NOMO-1 treated with dmso at 0.1 percent for 144 hours (cell line): ENCODE measurements around the gene NPHP3.

Experiments used
- DNase-seq: peaks from one replicate; lab custom pipeline; 2025; ENCODE audit not compliant: unreplicated experiment; lab: John Stamatoyannopoulos, UW

Gene NPHP3

DNA sequence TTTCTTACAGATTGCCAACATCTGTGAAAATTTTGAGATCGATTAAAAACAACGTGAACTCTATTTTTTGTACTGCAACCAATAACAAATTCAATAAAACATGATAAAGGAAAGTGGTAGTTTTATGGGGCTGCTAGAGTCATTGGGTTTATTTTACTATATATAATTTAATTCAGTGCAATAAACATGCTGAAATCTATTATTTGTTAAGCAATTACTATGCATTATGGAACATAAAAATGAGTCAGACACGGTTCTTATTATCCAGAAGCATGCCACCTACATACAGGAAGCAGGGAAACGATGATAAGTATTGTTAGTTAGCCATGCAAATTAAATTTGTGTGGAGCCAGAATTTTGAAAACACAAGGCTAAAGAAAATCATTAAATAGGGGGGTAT, 27.2 kb downstream of the NPHP3 start:
- no peak for DNase-seq

DNA sequence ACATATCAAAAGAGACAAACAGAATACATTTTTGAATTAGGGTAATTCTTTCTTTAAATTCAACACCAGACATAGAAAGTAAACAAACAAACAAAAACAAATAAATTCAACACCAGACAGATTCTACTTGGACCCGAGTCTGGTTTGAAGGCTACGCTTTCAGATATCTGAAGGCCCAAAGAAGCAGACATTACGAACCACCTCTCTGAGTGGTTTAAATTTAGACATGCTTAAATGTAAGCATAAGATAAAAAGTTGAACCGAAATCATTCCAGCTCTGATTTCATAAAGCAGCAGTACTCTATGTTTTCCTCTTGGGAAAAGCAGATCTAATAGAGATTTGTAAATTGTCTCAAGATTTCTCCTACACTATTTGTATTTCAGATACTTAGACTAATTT, 32.2 kb downstream of the NPHP3 start:
- DNase-seq: no peak

GRCh38 chr3:132682201-132682600, 40.0 kb downstream of the NPHP3 start:
- no peak for DNase-seq

DNA sequence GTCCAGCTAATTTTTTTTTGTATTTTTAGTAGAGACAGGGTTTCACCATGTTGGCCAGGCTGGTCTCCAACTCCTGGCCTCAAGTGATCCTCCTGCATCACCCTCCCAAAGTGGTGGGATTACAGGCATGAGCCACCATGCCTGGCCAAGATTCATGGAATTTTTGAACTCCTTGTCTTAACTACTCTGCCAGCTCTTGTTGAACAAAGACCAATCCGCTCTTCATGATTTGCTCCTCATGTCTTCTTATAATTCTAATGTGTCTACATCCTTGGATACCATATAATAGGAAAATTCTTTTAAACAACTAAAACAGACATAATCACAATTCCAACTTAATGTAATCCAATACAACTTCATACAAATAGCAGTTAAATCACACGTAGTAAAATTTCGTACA, 40.8 kb downstream of the NPHP3 start:
- DNase-seq: no peak

GRCh38 chr3:132679911-132680310, 42.3 kb downstream of the NPHP3 start:
- no peak for DNase-seq

DNA sequence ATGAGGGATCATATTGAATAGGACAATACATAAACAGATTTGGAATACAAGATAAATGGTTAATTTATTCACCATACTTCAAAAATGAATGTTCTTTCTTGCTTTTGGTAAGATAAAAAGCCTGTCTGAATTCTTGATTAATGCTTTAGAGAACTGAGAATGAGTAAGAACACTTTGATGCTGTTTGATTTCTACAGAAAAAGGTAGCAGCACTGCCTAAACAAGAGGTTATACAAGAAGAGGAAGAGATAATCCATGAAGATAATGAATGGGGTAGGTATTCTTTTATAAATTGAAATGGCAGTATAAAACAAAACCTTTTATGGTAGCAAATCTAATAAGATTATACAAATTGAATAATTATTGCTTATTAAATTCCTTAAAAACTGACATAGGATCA, 46.8 kb downstream of the NPHP3 start:
- DNase-seq: no peak

DNA sequence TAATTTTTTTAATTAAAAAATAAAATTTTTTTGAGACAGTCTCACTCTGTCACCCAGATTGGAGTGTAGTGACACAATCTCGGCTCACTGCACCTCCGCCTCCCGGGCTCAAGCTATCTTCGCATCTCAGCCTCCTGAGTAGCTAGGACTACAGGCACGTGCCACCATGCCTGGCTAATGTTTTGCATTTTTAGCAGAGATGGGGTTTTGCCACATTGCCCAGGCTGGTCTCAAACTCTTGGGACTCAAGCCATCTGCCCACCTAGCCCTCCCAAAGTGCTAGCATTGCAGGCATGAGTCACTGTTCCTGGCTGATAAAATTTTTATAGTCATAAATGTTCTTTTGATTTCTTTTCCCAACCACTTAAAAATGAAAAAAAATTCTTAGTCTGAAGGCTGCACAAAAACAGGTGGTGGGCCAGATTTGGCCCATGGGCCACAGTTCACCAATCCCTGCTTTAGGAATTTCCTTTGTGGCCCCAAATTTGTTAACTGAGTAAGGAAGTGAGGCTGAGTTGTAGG, 52.9 kb downstream of the NPHP3 start:
- no peak for DNase-seq

DNA sequence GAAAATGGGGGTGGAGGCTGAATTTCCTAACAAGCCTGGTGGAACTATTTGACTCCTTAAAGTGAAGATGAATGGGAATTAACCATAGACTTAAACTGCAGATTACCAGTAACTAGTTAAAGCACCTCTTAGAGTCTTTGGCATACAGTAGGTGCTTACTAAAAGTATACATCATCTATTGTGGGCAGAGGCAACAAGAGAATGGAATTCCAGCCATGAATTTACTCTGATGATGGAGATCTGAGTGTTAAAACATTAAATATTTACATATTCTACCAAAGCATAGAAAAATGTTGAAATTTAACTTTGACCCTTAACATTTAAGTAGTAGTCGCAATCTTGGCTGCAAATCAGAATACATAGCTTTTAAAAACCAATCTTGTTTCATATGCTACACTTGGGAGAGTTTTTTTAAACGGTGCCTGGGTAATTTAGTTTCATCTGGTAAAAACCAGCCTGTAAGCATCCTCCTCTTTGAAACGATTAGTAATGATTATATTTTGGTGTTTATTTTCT, 56.9 kb downstream of the NPHP3 start:
- no peak for DNase-seq

DNA sequence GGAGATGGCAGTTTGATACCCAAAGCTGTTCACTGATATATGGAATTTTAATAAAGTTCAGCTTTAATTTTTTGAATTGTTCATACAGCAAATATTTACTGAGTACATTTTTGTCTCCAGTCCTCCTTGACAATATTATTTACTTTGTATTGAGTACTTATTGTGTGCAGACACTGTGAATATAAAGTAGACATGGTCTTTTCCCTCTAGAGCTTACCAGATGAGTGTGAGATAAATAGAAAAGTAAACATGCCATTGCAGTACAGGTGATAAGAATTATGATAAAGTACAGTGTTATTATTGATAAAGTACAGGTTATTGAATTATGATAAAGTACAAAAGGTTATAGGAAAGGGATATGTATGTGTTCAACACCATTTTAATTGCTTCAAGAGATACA, 60.0 kb downstream of the NPHP3 start:
- no peak for DNase-seq

- no peak for DNase-seq
These were observed 61.1 kb downstream of the NPHP3 start for GRCh38 chr3:132661101-132661500.

DNA sequence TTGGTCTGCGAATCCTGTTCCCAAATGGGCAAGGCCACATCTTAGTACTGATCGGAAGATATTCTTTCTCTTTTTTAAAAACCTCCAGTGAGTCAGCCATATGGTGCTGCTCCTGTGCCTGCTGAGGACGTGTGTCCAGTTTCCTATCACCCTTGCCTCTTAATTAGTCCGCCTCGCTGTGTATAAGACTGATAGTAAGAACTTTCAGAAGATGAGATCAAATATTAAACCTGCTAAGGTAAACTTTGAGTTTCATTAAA, 61.5 kb downstream of the NPHP3 start:
- no peak for DNase-seq

DNA sequence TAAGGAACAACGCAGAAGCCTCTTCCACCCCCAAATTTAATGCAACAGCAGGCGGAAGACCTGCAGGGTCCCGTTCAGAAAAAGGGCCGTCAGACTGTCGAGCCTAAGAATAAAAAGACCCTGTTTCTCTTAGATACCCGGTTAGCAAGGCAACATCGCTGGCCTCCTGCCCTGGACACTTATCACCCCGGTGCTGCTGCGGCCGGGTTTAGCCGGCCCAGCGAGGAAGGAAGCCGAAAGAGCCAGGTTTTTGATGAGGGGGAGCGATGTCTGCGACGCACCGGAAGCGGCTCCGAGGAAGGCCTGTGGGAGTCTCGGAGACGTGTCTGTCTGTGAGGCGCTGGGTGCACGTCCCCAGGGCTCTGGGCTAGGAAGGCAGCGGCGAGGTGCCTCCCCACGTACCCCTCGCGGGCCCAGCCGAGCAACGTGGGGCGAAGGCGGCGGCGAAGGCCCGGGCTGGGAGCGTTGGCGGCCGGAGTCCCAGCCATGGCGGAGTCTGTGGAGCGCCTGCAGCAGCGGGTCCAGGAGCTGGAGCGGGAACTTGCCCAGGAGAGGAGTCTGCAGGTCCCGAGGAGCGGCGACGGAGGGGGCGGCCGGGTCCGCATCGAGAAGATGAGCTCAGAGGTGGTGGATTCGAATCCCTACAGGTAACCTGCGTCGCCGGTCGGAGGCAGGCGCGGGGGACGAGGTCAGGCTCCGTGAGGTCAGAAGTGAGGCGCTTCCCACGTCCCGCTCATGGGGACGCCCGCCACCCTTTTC, 62.0 kb downstream of the NPHP3 start, which contains the start of gene UBA5:
UBA5 (plus strand) TSS at position 278 of the 759 bp plus-strand sequence; CDS start at position 487, 209 bp downstream.
- DNase-seq: peak; percentile 73

GRCh38 chr3:132659365-132660051, 62.7 kb downstream of the NPHP3 start, which contains the start of gene ACAD11:
Gene ACAD11 (minus strand): TSS chr3:132659809. CDS start chr3:132659751, 58 bp downstream.
- peak; percentile 64 for DNase-seq

DNA sequence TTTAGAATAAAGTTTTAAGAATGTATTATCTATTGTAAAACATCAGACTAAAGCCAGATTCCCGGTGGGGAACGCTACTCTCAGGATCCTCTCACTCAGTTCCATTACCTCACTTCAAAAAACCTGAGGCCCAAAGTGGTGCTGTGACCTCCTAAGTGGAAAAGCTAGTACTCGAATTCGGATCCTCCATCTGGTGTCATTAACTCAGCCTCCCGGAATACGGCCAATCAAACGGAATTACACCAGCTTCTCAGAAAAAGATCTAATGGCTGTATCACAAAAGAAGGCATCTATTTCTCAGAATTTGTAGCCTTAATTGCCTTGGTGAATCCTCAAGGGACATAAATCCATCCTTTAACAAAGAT, 63.2 kb downstream of the NPHP3 start:
- DNase-seq: no peak

DNA sequence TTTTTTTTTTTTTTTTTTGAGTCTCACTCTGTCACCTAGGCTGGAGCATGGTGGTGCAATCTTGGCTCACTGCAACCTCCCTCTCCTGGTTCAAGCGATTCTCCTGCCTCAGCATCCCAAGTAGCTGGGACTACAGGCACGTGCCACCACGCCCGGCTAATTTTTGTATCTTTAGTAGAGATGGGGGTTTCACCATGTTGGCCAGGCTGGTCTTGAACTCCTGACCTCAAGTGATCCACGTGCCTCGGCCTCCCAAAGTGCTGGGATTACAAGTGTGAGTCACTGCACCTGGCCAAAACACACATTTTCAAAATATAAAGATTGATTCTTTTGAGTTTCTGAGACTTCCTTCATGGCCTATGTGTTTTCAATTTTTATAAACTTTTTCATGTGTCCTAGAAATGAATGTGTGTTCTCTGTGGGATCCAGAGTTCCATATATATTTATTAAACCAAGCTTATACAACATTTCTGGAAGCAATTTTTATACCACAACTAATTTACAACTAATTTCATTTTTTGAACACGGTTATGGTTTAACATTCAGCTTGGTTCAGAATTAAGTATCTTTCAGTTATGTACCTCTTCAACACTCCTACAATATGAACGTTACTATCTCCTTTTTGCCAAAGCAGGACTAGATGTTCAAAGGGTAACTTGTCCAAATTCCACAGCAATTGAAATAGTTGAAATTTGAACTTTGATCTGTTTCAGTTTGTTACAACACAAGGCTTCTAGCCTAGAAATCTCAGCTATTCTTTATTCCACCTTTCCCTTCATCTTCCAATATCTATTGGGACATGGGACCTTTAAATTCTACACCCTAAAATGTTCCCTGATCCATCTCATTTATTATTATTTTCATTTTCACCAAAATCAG, 64.1 kb downstream of the NPHP3 start:
- no peak for DNase-seq

DNA sequence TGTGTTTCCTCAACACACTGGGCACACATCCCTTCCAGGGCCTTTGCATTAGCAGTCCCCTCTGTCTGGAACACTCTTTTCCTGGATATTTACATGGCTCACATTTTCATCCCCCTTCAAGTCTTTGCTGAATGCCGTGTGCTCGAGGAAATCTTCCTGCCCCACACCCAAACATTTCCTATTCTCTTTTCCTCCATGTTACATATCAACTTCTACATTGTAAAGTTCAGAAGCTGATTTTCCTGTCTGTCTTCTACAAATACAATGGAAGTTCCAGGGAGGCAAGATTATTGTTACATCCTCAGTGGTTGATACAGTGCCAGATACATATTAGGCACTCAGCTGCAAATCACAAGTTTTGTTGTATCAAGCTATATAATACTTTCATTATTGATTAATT, 66.7 kb downstream of the NPHP3 start:
- DNase-seq: no peak

DNA sequence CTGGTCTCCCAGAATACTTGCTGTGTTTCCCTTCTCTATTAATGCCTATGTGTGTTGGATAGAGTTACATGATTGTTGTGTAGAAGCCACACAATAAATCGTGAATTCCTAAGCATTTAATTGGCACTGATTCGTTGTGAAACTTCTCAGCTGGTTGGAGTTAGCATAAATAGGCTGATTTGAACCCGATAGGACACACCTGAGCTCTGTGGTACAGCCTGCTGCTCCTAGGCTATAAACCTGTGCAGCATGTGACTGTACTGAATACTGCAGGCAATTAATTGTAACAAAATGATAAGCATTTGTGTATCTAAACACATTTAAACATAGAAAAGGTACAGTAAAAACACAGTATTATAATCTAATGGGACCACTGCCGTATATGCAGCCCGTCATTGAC, 67.5 kb downstream of the NPHP3 start:
- no peak for DNase-seq

DNA sequence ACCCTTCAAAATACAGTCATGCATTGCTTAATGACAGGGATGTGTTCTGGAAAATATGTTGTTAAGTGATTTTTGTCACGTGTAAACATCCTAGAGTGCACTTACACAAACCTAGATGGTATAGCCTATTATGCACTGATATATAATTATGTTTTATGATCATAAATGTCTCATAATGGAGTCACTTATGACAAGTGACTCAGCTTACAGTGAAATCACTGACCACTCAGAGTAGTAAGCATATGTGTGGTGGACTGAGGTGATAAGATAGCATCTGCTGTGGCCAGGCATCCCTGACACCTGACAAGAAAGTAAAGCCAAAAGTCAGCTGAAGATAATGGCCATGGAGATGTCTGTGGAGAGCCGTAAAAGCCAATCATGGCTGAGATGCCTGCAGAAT, 68.0 kb downstream of the NPHP3 start:
- no peak for DNase-seq

DNA sequence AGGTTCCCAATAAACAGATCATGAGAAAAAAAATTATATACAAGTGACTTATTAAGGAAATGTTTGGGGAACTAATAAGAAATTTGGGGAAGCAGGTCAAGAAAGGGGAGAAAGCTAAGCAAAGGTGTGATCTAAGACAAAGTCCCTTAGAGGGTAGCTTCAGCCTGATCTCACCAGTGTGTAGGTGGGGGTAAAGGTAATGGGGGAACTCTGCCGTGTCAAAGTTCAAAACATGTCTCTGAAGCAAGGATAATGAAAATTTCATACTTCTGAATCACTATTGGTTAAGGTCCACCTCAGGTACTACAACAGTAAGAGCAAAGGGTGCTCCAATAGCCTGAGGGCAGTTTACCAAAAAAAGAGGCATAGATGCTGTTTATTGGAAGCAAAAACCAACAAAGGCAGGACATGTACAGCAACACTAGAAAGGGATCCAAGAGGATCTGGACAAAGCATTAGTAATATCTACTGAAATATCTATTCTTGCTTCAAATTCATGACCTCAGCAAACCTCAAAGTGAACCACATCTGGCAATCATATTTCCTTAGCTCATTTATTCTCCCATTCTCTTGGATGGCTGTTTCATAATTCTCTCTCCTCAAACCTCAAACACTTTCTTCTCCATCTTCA, 69.5 kb downstream of the NPHP3 start:
- DNase-seq: no peak

DNA sequence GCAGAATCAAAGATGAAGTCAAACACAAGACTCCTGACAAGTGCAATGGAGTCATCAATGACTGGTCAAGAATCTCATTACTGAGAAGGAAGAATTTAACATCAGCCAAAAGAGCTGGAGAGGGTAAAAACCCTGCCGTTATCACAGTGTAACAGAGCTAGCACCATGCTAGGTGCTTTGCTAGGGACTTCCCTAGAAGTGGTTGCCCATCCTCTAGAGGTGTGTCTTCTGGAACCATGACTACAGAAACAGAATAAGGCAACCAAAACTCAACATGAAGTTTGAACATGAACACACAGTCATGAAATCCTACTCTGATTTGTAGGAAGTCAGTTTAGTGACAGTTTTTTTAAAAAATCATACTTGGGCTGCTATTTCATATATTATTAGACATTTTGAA, 72.1 kb downstream of the NPHP3 start:
- DNase-seq: no peak

- DNase-seq: no peak
These were observed 77.2 kb downstream of the NPHP3 start for GRCh38 chr3:132645058-132645457.
